HUES6 (cell line): Measurements from ENCODE around the gene FBXO42.
A peak's percentile ranks its signal among the peaks of the same experiment; 100 is the strongest.
"Not testable (repeated sequence)": the region's sequence is repeated elsewhere in the genome, so short reads cannot be mapped to it uniquely, and the experiment has no call there.

ENCODE experiments used
- H3K27ac ChIP-seq: 2 replicates; pipeline ENCODE4 v1.7.0; 2013; ENCODE audit warnings: low read depth, mild to moderate bottlenecking, low read length, inconsistent platforms
- H3K27me3 ChIP-seq: 2 replicates; pipeline ENCODE4 v1.6.1; 2013; ENCODE audit warnings: low read length; ENCODE audit not compliant: control insufficient read depth, insufficient read depth
- H3K36me3 ChIP-seq: 2 replicates; pipeline ENCODE4 v1.6.1; 2013; ENCODE audit warnings: low read length; ENCODE audit not compliant: control insufficient read depth, insufficient read depth
- H3K4me1 ChIP-seq: 2 replicates; pipeline ENCODE4 v1.6.1; 2013; ENCODE audit warnings: low read length; ENCODE audit not compliant: control insufficient read depth, insufficient read depth
- H3K4me3 ChIP-seq: 2 replicates; pipeline ENCODE4 v1.5.1; 2013; ENCODE audit warnings: low read depth, low read length
- H3K9ac ChIP-seq: one replicate; pipeline ENCODE4 v1.6.1; 2013; ENCODE audit warnings: mild to moderate bottlenecking, low read length
- H3K9me3 ChIP-seq: 2 replicates; pipeline ENCODE4 v1.6.1; 2013; ENCODE audit warnings: low read depth, low read length; ENCODE audit not compliant: control insufficient read depth, insufficient read depth

FBXO42 gene

GRCh38 chr1:16348414-16349182, 3.7 kb downstream of the FBXO42 start:
- Histone ChIP-seq H3K4me1 (peaks cover 14% of the 10 kb centered on the region; the same call in 1 of the 2 replicates), H3K27ac (no peak overlapping the region), H3K27me3 (no peaks in the 10 kb centered on the region), H3K9me3 (no peaks in the 10 kb centered on the region), H3K36me3 (no peaks in the 10 kb centered on the region), H3K9ac (no peak overlapping the region), H3K4me3 (no peak overlapping the region)

- H3K4me3 ChIP-seq, H3K4me1 ChIP-seq, H3K36me3 ChIP-seq, H3K27ac ChIP-seq, H3K9ac ChIP-seq, H3K9me3 ChIP-seq, H3K27me3 ChIP-seq: not testable (repeated sequence)
Observed at GRCh38 chr1:16343276-16343675, 9.0 kb downstream of the FBXO42 start.

DNA sequence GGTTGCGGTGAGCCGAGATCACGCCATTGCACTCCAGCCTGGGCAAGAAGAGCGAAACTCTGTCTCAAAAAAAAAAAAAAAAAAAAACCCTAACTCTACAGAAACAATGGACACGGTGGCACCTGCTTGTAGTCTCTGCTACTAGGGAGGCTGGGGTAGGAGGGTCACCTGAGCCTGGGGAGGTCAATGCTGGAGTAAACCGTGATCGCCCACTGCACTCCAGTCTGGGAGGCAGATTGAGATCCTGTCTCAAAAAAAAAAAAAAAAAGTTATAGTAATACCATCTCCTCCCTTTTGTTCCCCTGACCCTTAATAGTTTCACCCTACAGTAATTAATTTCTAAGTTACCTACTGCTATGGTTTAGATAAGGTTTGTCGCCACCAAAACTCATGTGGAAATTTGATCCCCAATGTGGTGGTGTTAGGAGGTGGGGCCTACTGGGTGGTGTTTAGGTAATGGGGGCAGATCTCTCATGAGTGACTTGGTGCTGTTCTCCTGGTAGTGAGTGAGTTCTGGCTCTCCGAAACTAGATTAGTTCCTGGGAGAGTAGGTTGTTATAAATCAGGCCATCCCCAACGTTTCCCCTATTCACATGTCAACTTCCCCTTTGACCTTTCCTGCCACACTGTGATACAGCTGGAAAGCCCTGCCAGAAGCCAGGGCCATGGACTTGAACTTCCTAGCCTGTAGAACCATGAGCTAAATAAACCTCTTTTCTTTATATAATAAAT, 9.8 kb downstream of the FBXO42 start:
- Histone ChIP-seq H3K9ac (no peak overlapping the region), H3K9me3 (no peaks in the 10 kb centered on the region), H3K27ac (no peak overlapping the region), H3K4me1 (peaks cover 4% of the 10 kb centered on the region; the same call in 1 of the 2 replicates), H3K4me3 (no peak overlapping the region), H3K27me3 (no peaks in the 10 kb centered on the region), H3K36me3 (no peaks in the 10 kb centered on the region)

- no peak overlapping the region for H3K4me3 ChIP-seq
- H3K9ac ChIP-seq: no peak overlapping the region
- no peaks in the 10 kb centered on the region for H3K27me3 ChIP-seq
- no peak overlapping the region for H3K27ac ChIP-seq
- H3K4me1 ChIP-seq: peaks cover 4% of the 10 kb centered on the region; the same call in 1 of the 2 replicates
- H3K9me3 ChIP-seq: no peaks in the 10 kb centered on the region
- H3K36me3 ChIP-seq: no peaks in the 10 kb centered on the region
Observed at GRCh38 chr1:16340673-16341072, 11.6 kb downstream of the FBXO42 start.

- no peak overlapping the region for H3K27ac ChIP-seq
- no peak overlapping the region for H3K9ac ChIP-seq
- H3K4me1 ChIP-seq: peaks cover 4% of the 10 kb centered on the region; the same call in 1 of the 2 replicates
- H3K9me3 ChIP-seq: no peaks in the 10 kb centered on the region
- H3K27me3 ChIP-seq: no peaks in the 10 kb centered on the region
- H3K4me3 ChIP-seq: no peak overlapping the region
- H3K36me3 ChIP-seq: no peaks in the 10 kb centered on the region
Observed at GRCh38 chr1:16338961-16339360, 13.3 kb downstream of the FBXO42 start.

- Histone ChIP-seq H3K27ac (no peak overlapping the region), H3K27me3 (no peaks in the 10 kb centered on the region), H3K9me3 (no peaks in the 10 kb centered on the region), H3K9ac (no peak overlapping the region), H3K4me3 (no peak overlapping the region), H3K4me1 (no peaks in the 10 kb centered on the region), H3K36me3 (no peaks in the 10 kb centered on the region)
Observed at GRCh38 chr1:16334655-16335340, 17.5 kb downstream of the FBXO42 start.

DNA sequence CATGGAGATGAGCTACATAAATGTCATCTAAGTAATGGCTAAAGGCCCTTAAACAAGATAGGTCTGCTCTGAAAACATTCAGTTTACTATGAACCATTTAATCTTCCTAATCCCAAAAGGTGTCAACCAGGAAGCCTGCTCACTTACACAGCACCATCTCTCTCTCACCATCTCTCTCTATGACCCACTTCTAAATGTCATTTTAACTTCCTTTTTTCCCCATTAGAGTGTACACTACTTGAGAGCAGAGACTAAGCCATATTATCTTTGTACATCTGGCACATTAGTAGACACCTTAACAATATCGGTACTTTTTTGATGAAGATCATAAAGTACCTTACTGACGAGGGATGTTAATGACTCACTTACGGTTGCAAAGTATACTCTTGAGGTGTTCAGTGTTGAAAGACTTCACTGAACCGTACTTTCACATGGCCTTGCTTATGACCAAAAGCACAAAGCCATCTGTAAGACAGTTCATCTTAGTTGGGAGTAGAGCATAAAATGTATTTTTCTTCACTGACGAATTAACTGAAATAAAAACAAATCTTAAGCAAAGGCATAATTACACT, 25.4 kb downstream of the FBXO42 start:
- peaks cover 5% of the 10 kb centered on the region; the same call in 1 of the 2 replicates for H3K4me1 ChIP-seq
- H3K9me3 ChIP-seq: no peaks in the 10 kb centered on the region
- no peaks in the 10 kb centered on the region for H3K36me3 ChIP-seq
- H3K4me3 ChIP-seq: no peak overlapping the region
- no peaks in the 10 kb centered on the region for H3K27me3 ChIP-seq
- H3K9ac ChIP-seq: no peak overlapping the region
- H3K27ac ChIP-seq: no peak overlapping the region

GRCh38 chr1:16324456-16324890, 27.8 kb downstream of the FBXO42 start:
- Histone ChIP-seq H3K4me3 (no peak overlapping the region), H3K9ac (no peak overlapping the region), H3K36me3 (no peaks in the 10 kb centered on the region), H3K27ac (0 out of 2 replicates have a peak overlapping the region, but pooled peaks have one; percentile 21), H3K4me1 (peaks cover 5% of the 10 kb centered on the region; the same call in 1 of the 2 replicates), H3K9me3 (no peaks in the 10 kb centered on the region), H3K27me3 (no peaks in the 10 kb centered on the region)

GRCh38 chr1:16321176-16321867, 31.0 kb downstream of the FBXO42 start:
- Histone ChIP-seq H3K4me3 (no peak overlapping the region), H3K27me3 (no peaks in the 10 kb centered on the region), H3K4me1 (peaks cover 5% of the 10 kb centered on the region; the same call in 1 of the 2 replicates), H3K27ac (no peak overlapping the region), H3K36me3 (no peaks in the 10 kb centered on the region), H3K9me3 (no peaks in the 10 kb centered on the region), H3K9ac (no peak overlapping the region)

DNA sequence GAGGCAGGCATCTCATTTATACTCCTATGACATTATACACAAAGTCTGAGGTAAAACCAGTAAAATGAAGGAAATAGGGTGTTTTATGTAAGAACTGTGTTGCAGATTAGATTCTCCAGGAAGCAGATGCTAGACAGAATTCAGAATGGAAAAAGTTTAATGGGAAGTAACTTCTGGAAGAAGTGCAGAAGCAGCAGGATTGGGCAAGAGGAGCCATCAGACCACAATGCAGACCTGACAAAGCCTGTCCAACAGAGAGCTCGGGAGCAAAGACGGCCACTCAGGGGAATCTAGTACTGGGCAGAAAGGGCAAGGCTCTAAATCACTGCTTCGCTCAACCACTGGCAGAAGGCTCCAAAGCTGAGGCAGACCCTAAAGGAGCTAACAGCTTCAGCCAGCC, 33.7 kb downstream of the FBXO42 start:
- Histone ChIP-seq H3K9me3 (no peaks in the 10 kb centered on the region), H3K4me3 (no peak overlapping the region), H3K9ac (no peak overlapping the region), H3K27ac (no peak overlapping the region), H3K27me3 (no peaks in the 10 kb centered on the region), H3K4me1 (no peaks in the 10 kb centered on the region), H3K36me3 (peaks cover 16% of the 10 kb centered on the region)
